ENCODE data around the gene NLRP11. TPM values are rescaled to one million over a fixed set of nuclear protein-coding genes. Genes with fewer than 3 reads are reported as not detected.

Gene NLRP11
- total RNA-seq = not detected

DNA sequence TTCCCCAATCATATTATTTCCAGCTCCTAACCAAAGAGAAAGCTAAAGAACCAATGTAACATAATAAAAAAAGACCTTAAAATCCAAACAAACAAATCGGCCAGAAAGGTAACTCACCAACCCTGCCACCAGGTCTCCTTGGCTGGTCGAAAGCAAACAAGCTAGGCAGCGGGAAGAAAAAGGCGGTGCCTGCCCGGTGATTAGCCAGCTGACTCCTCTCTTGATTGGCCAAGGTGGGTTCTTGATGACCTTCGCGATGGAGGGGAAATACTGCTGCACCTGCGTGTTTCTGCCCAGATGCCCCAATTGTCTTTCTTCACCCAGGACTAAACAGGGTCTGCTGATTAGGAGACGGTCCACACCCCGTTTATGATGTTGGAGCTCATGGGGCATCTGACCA is at the start of gene NLRP11:
NLRP11 (minus strand) TSS at position 154 of the 400 bp plus-strand sequence. CDS start 13,825 bp downstream, outside the sequence.
- ChIA-PET CTCF (no interaction called here), POLR2A (interaction anchor here (0.6 kb wide), 1 partner anchor 233 kb away, joined by 3 read pairs; no protein-coding TSS in a partner anchor)
- Mint-ChIP-seq H3K36me3 (ENCODE audit: low read depth) (no peaks in the 10 kb centered on the region), H3K27me3 (ENCODE audit: low read depth) (no peaks in the 10 kb centered on the region), H3K4me1 (ENCODE audit: low read depth) (no peaks in the 10 kb centered on the region), H3K4me3 (no peak within 1 kb of the TSS), H3K27ac (no peak within 1 kb of the TSS), H3K9me3 (ENCODE audit: insufficient read depth) (peaks cover 5% of the 10 kb centered on the region)
- ATAC-seq = no peak
- no peak for DNase-seq

DNA sequence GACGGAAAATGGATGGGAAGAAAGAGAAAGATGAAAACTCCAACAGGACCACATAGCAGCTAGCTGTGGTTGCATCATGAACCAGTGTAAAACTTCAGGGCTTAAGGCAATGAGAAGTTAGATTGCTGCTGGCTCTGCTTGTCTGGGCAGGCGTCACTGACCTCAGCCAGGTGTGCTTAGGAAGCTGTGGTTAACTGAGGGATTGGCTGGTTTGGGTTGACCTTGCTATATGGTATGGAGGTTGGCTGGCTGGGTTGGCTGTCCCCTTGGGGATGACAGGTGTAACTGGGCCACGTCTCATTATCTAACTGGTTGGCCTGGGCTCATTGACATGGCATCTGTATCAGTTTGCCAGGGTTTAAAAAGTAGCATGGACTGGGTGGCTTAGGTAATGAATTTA is 45.4 kb upstream of the NLRP11 start:
- POLR2A ChIA-PET = no interaction called here
- no peaks in the 10 kb centered on the region for H3K4me1 Mint-ChIP-seq (ENCODE audit: low read depth)
- H3K4me3 Mint-ChIP-seq = no peak overlapping the region
- ATAC-seq (no peak), DNase-seq (no peak)
- no peaks in the 10 kb centered on the region for H3K9me3 Mint-ChIP-seq (ENCODE audit: insufficient read depth)
- no peak overlapping the region for H3K27ac Mint-ChIP-seq
- H3K27me3 Mint-ChIP-seq (ENCODE audit: low read depth) = no peaks in the 10 kb centered on the region
- H3K36me3 Mint-ChIP-seq (ENCODE audit: low read depth) = no peaks in the 10 kb centered on the region
- CTCF ChIA-PET = no interaction called here

DNA sequence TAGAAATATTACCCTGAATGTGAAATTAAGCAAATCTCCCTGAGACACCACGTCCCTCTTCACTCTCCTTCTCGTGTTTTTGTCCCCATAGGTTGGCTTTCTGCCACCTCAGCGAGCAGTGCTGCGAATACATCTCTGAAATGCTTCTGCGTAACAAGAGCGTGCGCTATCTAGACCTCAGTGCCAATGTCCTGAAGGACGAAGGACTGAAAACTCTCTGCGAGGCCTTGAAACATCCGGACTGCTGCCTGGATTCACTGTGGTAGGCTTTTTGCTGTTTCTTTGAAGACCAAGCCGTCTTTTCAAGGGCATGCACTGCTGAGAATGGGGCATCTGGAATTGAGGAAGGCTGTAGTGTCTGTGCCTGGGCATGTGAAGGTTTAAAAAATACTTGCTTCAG is 38.9 kb upstream of the NLRP11 start:
- H3K4me1 Mint-ChIP-seq (ENCODE audit: low read depth) = no peaks in the 10 kb centered on the region
- H3K36me3 Mint-ChIP-seq (ENCODE audit: low read depth) = no peaks in the 10 kb centered on the region
- H3K4me3 Mint-ChIP-seq = no peak overlapping the region
- peaks cover under 1% of the 10 kb centered on the region for H3K9me3 Mint-ChIP-seq (ENCODE audit: insufficient read depth)
- no peak overlapping the region for H3K27ac Mint-ChIP-seq
- no peaks in the 10 kb centered on the region for H3K27me3 Mint-ChIP-seq (ENCODE audit: low read depth)
- CTCF ChIA-PET = no interaction called here
- POLR2A ChIA-PET = no interaction called here
- ATAC-seq = no peak
- no peak for DNase-seq

DNA sequence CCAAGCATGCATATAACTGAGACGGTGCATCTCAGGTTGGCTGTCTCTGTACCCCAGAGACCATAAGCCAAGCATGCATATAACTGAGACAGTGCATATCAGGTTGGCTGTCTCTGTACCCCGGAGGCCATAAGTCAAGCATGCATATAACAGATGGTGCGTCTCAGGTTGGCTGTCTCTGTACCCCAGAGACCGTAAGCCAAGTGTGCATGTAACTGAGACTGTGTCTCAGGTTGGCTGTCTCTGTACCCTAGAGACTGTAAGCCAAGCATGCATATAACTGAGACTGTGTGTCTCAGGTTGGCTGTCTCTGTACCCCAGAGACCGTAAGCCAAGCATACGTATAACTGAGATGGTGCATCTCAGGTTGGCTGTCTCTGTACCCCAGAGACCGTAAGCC is 35.3 kb upstream of the NLRP11 start:
- DNase-seq (no peak), ATAC-seq (no peak)
- CTCF ChIA-PET = no interaction called here
- Mint-ChIP-seq H3K4me1 (ENCODE audit: low read depth) (no peaks in the 10 kb centered on the region), H3K9me3 (ENCODE audit: insufficient read depth) (peaks cover 14% of the 10 kb centered on the region), H3K27ac (no peak overlapping the region), H3K27me3 (ENCODE audit: low read depth) (no peaks in the 10 kb centered on the region), H3K4me3 (no peak overlapping the region), H3K36me3 (ENCODE audit: low read depth) (no peaks in the 10 kb centered on the region)
- POLR2A ChIA-PET = no interaction called here

DNA sequence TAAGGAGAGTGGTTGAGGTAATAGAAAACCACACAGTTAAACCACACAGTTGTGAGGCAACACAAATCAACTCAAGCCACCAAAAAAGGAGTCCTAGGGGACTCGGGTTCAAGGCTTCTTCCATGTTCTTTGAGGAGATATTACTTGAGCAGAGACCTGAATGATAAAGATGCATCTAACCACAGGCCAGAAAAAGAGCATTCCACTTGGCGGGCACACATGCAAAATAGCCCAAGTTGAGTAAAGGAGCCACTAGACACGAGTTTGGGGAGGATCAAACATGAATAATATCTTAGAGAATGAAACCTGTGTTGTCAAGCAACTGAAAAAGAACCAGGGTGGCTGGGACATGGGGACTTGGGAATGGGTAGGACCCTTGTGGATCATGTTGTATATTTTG is 34.7 kb upstream of the NLRP11 start:
- ChIA-PET POLR2A (no interaction called here), CTCF (no interaction called here)
- DNase-seq = no peak
- no peaks in the 10 kb centered on the region for H3K4me1 Mint-ChIP-seq (ENCODE audit: low read depth)
- no peaks in the 10 kb centered on the region for H3K36me3 Mint-ChIP-seq (ENCODE audit: low read depth)
- no peak overlapping the region for H3K27ac Mint-ChIP-seq
- no peak for ATAC-seq
- H3K9me3 Mint-ChIP-seq (ENCODE audit: insufficient read depth) = peaks cover 14% of the 10 kb centered on the region
- no peak overlapping the region for H3K4me3 Mint-ChIP-seq
- no peaks in the 10 kb centered on the region for H3K27me3 Mint-ChIP-seq (ENCODE audit: low read depth)

DNA sequence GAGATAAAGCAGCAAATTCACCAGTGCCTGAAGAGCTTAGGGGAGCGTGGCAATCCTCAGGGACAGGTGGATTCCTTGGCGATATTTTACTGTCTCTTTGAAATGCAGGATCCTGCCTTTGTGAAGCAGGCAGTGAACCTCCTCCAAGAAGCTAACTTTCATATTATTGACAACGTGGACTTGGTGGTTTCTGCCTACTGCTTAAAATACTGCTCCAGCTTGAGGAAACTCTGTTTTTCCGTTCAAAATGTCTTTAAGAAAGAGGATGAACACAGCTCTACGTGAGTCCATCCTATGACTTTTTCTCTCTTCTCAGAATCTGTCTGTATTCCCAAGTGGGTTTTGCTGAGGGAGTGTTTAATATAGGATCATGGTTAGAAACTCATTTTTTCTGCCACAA is 27.2 kb upstream of the NLRP11 start:
- ATAC-seq (no peak), DNase-seq (no peak)
- Mint-ChIP-seq H3K27me3 (ENCODE audit: low read depth) (no peaks in the 10 kb centered on the region), H3K4me1 (ENCODE audit: low read depth) (no peaks in the 10 kb centered on the region), H3K36me3 (ENCODE audit: low read depth) (no peaks in the 10 kb centered on the region), H3K9me3 (ENCODE audit: insufficient read depth) (peaks cover 8% of the 10 kb centered on the region), H3K4me3 (no peak overlapping the region), H3K27ac (no peak overlapping the region)
- ChIA-PET CTCF (no interaction called here), POLR2A (no interaction called here)

DNA sequence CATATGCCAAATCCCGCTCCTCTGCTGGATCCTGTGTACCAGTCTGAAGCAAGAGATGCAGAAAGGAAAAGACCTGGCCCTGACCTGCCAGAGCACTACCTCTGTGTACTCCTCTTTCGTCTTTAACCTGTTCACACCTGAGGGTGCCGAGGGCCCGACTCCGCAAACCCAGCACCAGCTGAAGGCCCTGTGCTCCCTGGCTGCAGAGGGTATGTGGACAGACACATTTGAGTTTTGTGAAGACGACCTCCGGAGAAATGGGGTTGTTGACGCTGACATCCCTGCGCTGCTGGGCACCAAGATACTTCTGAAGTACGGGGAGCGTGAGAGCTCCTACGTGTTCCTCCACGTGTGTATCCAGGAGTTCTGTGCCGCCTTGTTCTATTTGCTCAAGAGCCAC is 26.6 kb upstream of the NLRP11 start:
- ATAC-seq = no peak
- POLR2A ChIA-PET = no interaction called here
- DNase-seq = no peak
- Mint-ChIP-seq H3K4me1 (ENCODE audit: low read depth) (no peaks in the 10 kb centered on the region), H3K4me3 (no peak overlapping the region), H3K27ac (no peak overlapping the region), H3K36me3 (ENCODE audit: low read depth) (no peaks in the 10 kb centered on the region), H3K9me3 (ENCODE audit: insufficient read depth) (peaks cover 12% of the 10 kb centered on the region), H3K27me3 (ENCODE audit: low read depth) (no peaks in the 10 kb centered on the region)
- CTCF ChIA-PET = no interaction called here

DNA sequence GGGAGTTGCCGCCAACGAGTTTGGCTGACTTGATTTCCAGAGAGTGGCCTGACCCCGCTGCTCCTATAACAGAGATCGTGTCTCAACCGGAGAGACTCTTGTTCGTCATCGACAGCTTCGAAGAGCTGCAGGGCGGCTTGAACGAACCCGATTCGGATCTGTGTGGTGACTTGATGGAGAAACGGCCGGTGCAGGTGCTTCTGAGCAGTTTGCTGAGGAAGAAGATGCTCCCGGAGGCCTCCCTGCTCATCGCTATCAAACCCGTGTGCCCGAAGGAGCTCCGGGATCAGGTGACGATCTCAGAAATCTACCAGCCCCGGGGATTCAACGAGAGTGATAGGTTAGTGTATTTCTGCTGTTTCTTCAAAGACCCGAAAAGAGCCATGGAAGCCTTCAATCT is 26.2 kb upstream of the NLRP11 start:
- H3K9me3 Mint-ChIP-seq (ENCODE audit: insufficient read depth) = peaks cover 14% of the 10 kb centered on the region
- H3K27ac Mint-ChIP-seq = no peak overlapping the region
- DNase-seq = no peak
- ChIA-PET POLR2A (no interaction called here), CTCF (no interaction called here)
- no peak overlapping the region for H3K4me3 Mint-ChIP-seq
- ATAC-seq = no peak
- no peaks in the 10 kb centered on the region for H3K36me3 Mint-ChIP-seq (ENCODE audit: low read depth)
- no peaks in the 10 kb centered on the region for H3K27me3 Mint-ChIP-seq (ENCODE audit: low read depth)
- no peaks in the 10 kb centered on the region for H3K4me1 Mint-ChIP-seq (ENCODE audit: low read depth)

DNA sequence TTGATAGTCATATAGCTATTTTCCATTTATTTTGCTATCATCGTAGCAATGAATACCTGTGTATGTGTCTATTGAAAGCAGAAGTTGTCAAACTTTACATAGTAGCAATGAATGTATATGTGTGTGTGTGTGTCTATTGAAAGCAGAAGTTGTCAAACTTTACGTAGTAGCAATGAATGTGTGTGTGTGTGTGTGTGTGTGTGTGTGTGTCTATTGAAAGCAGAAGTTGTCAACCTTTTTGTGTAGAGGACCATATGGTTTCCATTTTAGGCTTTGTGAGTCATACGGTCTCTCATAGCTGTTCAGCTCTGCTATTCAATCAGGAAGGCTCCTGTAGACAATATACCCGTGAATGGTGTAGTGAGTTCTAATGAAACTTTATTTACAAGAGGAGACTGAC is 25.4 kb upstream of the NLRP11 start:
- Mint-ChIP-seq H3K27ac (no peak overlapping the region), H3K4me1 (ENCODE audit: low read depth) (no peaks in the 10 kb centered on the region), H3K27me3 (ENCODE audit: low read depth) (no peaks in the 10 kb centered on the region), H3K9me3 (ENCODE audit: insufficient read depth) (peaks cover 15% of the 10 kb centered on the region), H3K4me3 (no peak overlapping the region), H3K36me3 (ENCODE audit: low read depth) (no peaks in the 10 kb centered on the region)
- ChIA-PET POLR2A (no interaction called here), CTCF (no interaction called here)
- no peak for ATAC-seq
- DNase-seq = no peak

DNA sequence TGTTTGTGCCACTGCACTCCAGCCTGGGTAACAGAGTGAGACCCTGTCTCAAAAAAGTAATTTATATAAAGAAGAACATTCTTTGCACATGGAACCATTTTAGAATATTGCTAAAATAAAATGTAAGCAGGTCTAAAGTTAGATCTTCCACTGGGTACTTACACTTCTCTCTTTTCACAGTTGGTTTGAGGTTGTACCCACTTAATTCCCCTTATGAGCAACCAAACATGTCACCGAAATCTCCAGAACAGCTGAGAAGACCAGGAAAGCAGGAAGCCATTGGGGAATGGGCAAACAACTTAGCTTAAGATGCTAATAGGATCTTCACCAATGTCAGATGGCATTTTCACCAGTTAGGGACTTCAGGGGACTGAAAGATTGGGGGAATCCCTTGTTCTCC is 23.4 kb upstream of the NLRP11 start:
- H3K36me3 Mint-ChIP-seq (ENCODE audit: low read depth) = no peaks in the 10 kb centered on the region
- H3K27ac Mint-ChIP-seq = no peak overlapping the region
- DNase-seq = no peak
- peaks cover 20% of the 10 kb centered on the region for H3K9me3 Mint-ChIP-seq (ENCODE audit: insufficient read depth)
- H3K4me3 Mint-ChIP-seq = no peak overlapping the region
- H3K27me3 Mint-ChIP-seq (ENCODE audit: low read depth) = no peaks in the 10 kb centered on the region
- ChIA-PET CTCF (no interaction called here), POLR2A (no interaction called here)
- H3K4me1 Mint-ChIP-seq (ENCODE audit: low read depth) = no peaks in the 10 kb centered on the region
- no peak for ATAC-seq

DNA sequence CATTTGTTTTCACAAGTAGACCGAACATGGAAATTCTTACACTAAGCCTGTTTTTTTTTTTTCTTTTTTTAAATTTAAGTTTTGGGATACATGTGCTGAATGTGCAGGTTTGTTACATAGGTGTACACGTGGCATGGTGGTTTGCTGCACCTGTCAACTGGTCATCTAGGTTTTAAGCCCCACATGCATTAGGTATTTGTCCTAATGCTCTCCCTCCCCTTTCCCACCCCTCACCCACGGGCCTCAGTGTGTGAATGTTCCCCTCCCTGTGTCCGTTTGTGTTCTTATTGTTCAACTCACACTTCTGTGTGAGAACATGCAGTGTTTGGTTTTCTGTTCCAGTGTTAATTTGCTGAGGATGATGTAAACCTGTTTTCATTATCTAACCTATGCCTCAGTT is 7.1 kb upstream of the NLRP11 start:
- H3K36me3 Mint-ChIP-seq (ENCODE audit: low read depth) = no peaks in the 10 kb centered on the region
- H3K9me3 Mint-ChIP-seq (ENCODE audit: insufficient read depth) = peaks cover 12% of the 10 kb centered on the region
- ATAC-seq = no peak
- ChIA-PET POLR2A (no interaction called here), CTCF (no interaction called here)
- no peak overlapping the region for H3K4me3 Mint-ChIP-seq
- H3K27me3 Mint-ChIP-seq (ENCODE audit: low read depth) = peaks cover 2% of the 10 kb centered on the region
- DNase-seq = no peak
- no peaks in the 10 kb centered on the region for H3K4me1 Mint-ChIP-seq (ENCODE audit: low read depth)
- H3K27ac Mint-ChIP-seq = no peak overlapping the region

DNA sequence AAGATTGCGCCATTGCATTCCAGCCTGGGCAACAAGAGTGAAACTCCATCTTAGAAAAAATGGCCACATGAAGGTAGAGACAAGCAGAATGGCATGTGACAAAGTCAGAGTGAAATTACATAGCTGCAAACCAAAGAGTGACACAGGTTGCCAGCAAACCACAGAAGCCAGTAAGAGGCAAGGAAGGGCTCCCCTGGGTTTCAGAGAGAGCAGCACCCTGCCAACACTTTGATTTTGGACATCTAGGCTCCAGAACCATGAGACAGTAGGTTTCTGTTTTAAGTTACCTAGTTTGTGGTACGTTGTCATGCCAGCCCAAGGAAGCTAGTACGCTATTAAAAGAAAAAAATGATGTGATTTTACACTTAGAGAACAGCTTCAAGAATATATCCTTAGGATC is 6.5 kb upstream of the NLRP11 start:
- peaks cover 2% of the 10 kb centered on the region for H3K27me3 Mint-ChIP-seq (ENCODE audit: low read depth)
- no peaks in the 10 kb centered on the region for H3K36me3 Mint-ChIP-seq (ENCODE audit: low read depth)
- H3K4me1 Mint-ChIP-seq (ENCODE audit: low read depth) = no peaks in the 10 kb centered on the region
- H3K27ac Mint-ChIP-seq = no peak overlapping the region
- no peak for ATAC-seq
- DNase-seq = no peak
- H3K9me3 Mint-ChIP-seq (ENCODE audit: insufficient read depth) = peaks cover 12% of the 10 kb centered on the region
- ChIA-PET POLR2A (no interaction called here), CTCF (no interaction called here)
- H3K4me3 Mint-ChIP-seq = no peak overlapping the region

DNA sequence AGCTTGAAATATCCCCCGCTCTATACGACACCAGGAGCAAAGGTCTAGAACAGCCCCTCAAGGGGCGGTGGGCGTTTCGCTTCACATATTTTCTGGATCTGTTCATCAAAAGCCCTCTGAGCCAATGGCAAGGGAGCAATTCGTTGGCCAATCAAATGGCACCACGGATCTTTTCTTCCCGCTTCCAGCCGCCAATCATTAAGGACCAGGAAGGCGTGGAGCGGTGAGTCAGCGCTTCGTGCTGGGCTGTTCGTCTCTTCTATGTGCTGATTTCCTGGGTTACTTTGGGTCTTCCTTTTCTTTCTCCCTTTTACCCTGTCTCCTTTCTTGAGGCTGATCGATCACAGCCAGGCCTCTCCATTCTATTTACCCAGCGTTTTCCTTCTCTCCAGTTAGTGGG is 4.5 kb upstream of the NLRP11 start, which contains the start of gene NLRP4:
NLRP4 (plus strand) TSS at position 201 of the 400 bp plus-strand sequence. CDS start 15,541 bp downstream, outside the sequence.
- no peak within 1 kb of the TSS for H3K4me3 Mint-ChIP-seq
- H3K9me3 Mint-ChIP-seq (ENCODE audit: insufficient read depth) = peaks cover 8% of the 10 kb centered on the region
- no peak for DNase-seq
- ATAC-seq = no peak
- H3K27ac Mint-ChIP-seq = no peak within 1 kb of the TSS
- no peaks in the 10 kb centered on the region for H3K4me1 Mint-ChIP-seq (ENCODE audit: low read depth)
- H3K27me3 Mint-ChIP-seq (ENCODE audit: low read depth) = peaks cover 2% of the 10 kb centered on the region
- ChIA-PET CTCF (no interaction called here), POLR2A (no interaction called here)
- H3K36me3 Mint-ChIP-seq (ENCODE audit: low read depth) = no peaks in the 10 kb centered on the region
